NCI-H510A (cell line): Measurements from ENCODE around the gene PPFIA3.
A peak's percentile ranks its signal among the peaks of the same experiment; 100 is the strongest.
"Not testable (repeated sequence)": the region's sequence is repeated elsewhere in the genome, so short reads cannot be mapped to it uniquely, and the experiment has no call there.

Experiments used
- DNase-seq: peaks from one replicate; lab custom pipeline; 2025; lab: John Stamatoyannopoulos, UW

Gene PPFIA3

GRCh38 chr19:49150106-49150943, 31.0 kb downstream of the PPFIA3 start:
- peak; percentile 87 for DNase-seq

GRCh38 chr19:49150944-49151243, 31.6 kb downstream of the PPFIA3 start:
- DNase-seq = no peak

- DNase-seq = peak; percentile 41
Observed at GRCh38 chr19:49151267-49152118, 32.1 kb downstream of the PPFIA3 start.

GRCh38 chr19:49152119-49152550, 32.8 kb downstream of the PPFIA3 start:
- no peak for DNase-seq

- no peak for DNase-seq
Observed at GRCh38 chr19:49153167-49153809, 33.9 kb downstream of the PPFIA3 start.

GRCh38 chr19:49154279-49154678, 34.9 kb downstream of the PPFIA3 start:
- no peak for DNase-seq

GRCh38 chr19:49155005-49155819, 35.9 kb downstream of the PPFIA3 start, which contains the start of gene HRC:
TSS of gene HRC (minus strand) at chr19:49155396. CDS start at chr19:49155237, 159 bp downstream.
- DNase-seq = no peak

GRCh38 chr19:49155820-49156346, 36.5 kb downstream of the PPFIA3 start:
- DNase-seq = no peak

GRCh38 chr19:49157445-49158224, 38.3 kb downstream of the PPFIA3 start, which contains the start of gene TRPM4:
TSS of gene TRPM4 (plus strand) at chr19:49157792. CDS start at chr19:49157867, 75 bp downstream.
- peak; percentile 74 for DNase-seq

- DNase-seq = no peak
Observed at GRCh38 chr19:49160450-49161189, 41.3 kb downstream of the PPFIA3 start.

- DNase-seq = no peak
Observed at GRCh38 chr19:49161987-49162386, 42.6 kb downstream of the PPFIA3 start.

- no peak for DNase-seq
Observed at GRCh38 chr19:49165111-49165750, 45.9 kb downstream of the PPFIA3 start.

GRCh38 chr19:49165865-49166301, 46.5 kb downstream of the PPFIA3 start:
- no peak for DNase-seq

- no peak for DNase-seq
Observed at GRCh38 chr19:49167857-49168409, 48.6 kb downstream of the PPFIA3 start.

- DNase-seq = no peak
Observed at GRCh38 chr19:49168421-49168820, 49.1 kb downstream of the PPFIA3 start.

GRCh38 chr19:49173198-49173597, 53.9 kb downstream of the PPFIA3 start:
- no peak for DNase-seq

- no peak for DNase-seq
Observed at GRCh38 chr19:49180659-49181058, 61.3 kb downstream of the PPFIA3 start.

- not testable (repeated sequence) for DNase-seq
Observed at GRCh38 chr19:49182010-49182847, 62.9 kb downstream of the PPFIA3 start.
